OCI-LY7 (cell line): ENCODE measurements around the gene HOMER3. TPM values are rescaled to one million over a fixed set of nuclear protein-coding genes. Genes with fewer than 3 reads are reported as not detected.

Experiments
- BruUV-seq: library from RNA; stranded (reverse); fragments of 400-500 nt; replicated peaks from 2 replicates; lab custom pipeline; 2021; lab: Mats Ljungman, UMichigan
- CTCF ChIA-PET: fragments of 300-600 bp; sonication (Branson Sonifier 250); formaldehyde crosslinking; loops from one replicate; lab custom pipeline; 2022; ENCODE audit warnings: antibody characterized with exemption; ENCODE audit not compliant: unreplicated experiment; lab: Charles Lee
- POLR2A ChIA-PET: fragments of 300-600 bp; sonication (Branson Sonifier 250); formaldehyde crosslinking; loops from one replicate; lab custom pipeline; 2022; ENCODE audit warnings: antibody characterized with exemption; lab: Charles Lee
- DNase-seq: peaks from one replicate; pipeline ENCODE4 v3.0.0-alpha.2; 2015; ENCODE audit warnings: low spot score
- H2AFZ ChIP-seq: fragments of 200-600 bp; sonication (generic), shearing (Covaris generic); 2 replicates; pipeline ENCODE4 v1.6.1; 2014; ENCODE audit warnings: mild to moderate bottlenecking, antibody characterized with exemption, low read length, moderate library complexity
- H3K27ac ChIP-seq: fragments of 200-600 bp; sonication (generic); 2 replicates; pipeline ENCODE4 v1.5.1; 2014; ENCODE audit warnings: mixed run types, low read depth, mild to moderate bottlenecking, moderate library complexity, low read length, inconsistent platforms; ENCODE audit not compliant: poor library complexity, severe bottlenecking
- H3K36me3 ChIP-seq: fragments of 200-600 bp; sonication (generic); 2 replicates; pipeline ENCODE4 v1.6.1; 2014; ENCODE audit warnings: mild to moderate bottlenecking, antibody characterized with exemption, low read length, moderate library complexity, mixed read lengths; ENCODE audit not compliant: insufficient read depth
- H3K4me1 ChIP-seq: fragments of 200-600 bp; sonication (generic); 2 replicates; pipeline ENCODE4 v1.5.1; 2014; ENCODE audit warnings: mild to moderate bottlenecking, low read length; ENCODE audit not compliant: insufficient read depth, poor library complexity, severe bottlenecking
- H3K4me2 ChIP-seq: fragments of 200-600 bp; sonication (generic); 2 replicates; pipeline ENCODE4 v1.6.1; 2014; ENCODE audit warnings: mild to moderate bottlenecking, low read length
- H3K4me3 ChIP-seq: fragments of 200-600 bp; sonication (generic); 2 replicates; pipeline ENCODE4 v1.5.1; 2014; ENCODE audit warnings: mild to moderate bottlenecking, low read depth, low read length; ENCODE audit not compliant: poor library complexity, severe bottlenecking
- H3K79me2 ChIP-seq: fragments of 200-600 bp; sonication (generic); 2 replicates; pipeline ENCODE4 v1.6.1; 2016; ENCODE audit warnings: low read depth, mild to moderate bottlenecking, low read length, moderate library complexity, mixed read lengths; ENCODE audit not compliant: insufficient read depth
- H3K9me2 ChIP-seq: fragments of 200-600 bp; sonication (generic); 2 replicates; pipeline ENCODE4 v1.6.1; 2016; ENCODE audit warnings: mild to moderate bottlenecking, low read length, mixed read lengths; ENCODE audit not compliant: insufficient read depth
- H3K9me3 ChIP-seq: fragments of 200-600 bp; sonication (generic); 2 replicates; pipeline ENCODE4 v1.6.1; 2014; ENCODE audit warnings: mild to moderate bottlenecking, mixed run types, low read length, mixed read lengths
- H4K20me1 ChIP-seq: fragments of 200-600 bp; sonication (generic); 2 replicates; pipeline ENCODE4 v1.6.1; 2014; ENCODE audit warnings: mild to moderate bottlenecking, antibody characterized with exemption, low read length, moderate library complexity, mixed read lengths; ENCODE audit not compliant: insufficient read depth
- CTCF ChIP-seq: fragments of 200-600 bp; sonication (generic); conservative IDR thresholded peaks from 2 replicates; pipeline ENCODE4 v1.5.1; 2014; ENCODE audit warnings: mild to moderate bottlenecking, antibody characterized with exemption, low read length, moderate library complexity, mixed read lengths
- EZH2phosphoT487 ChIP-seq: fragments of 200-600 bp; sonication (generic); IDR thresholded peaks from 2 replicates; pipeline ENCODE4 v1.6.1; 2018; ENCODE audit warnings: low read depth, borderline replicate concordance, mild to moderate bottlenecking, mixed run types, antibody characterized with exemption, low read length, moderate library complexity, mixed read lengths
- intact Hi-C: fragments of 100-400 bp; cut with micrococcal nuclease; formaldehyde crosslinking; loops from one replicate; pipeline ENCODE4 v1.10.0; 2022; ENCODE audit not compliant: unreplicated experiment
- total RNA-seq, 2 experiments: library from RNA; depleted of rRNA in 1 of 2; stranded (reverse); fragments of >200 nt in 1 of 2; shearing (Covaris generic) in 1 of 2; gene quantifications; 2 replicates each; pipeline ENCODE4 v1.2.3, GENCODE V29; 2014 to 2022

HOMER3 gene
- total RNA-seq, 2 experiments from 2014 or later, result 15.5 to 16.1 TPM

- ChIA-PET POLR2A (no interaction called here), CTCF (interaction anchor here (0.5 kb wide), 1 partner anchor 98 kb away, joined by 9 read pairs; no protein-coding TSS in a partner anchor)
- Histone ChIP-seq H3K4me3 (no peak overlapping the region), H3K9me2 (no peaks in the 10 kb centered on the region), H3K27ac (no peak overlapping the region), H3K79me2 (no peaks in the 10 kb centered on the region), H2AFZ (no peak overlapping the region), H4K20me1 (no peaks in the 10 kb centered on the region), H3K4me2 (no peak overlapping the region), H3K4me1 (no peaks in the 10 kb centered on the region), H3K36me3 (peaks cover 33% of the 10 kb centered on the region), H3K9me3 (no peaks in the 10 kb centered on the region)
- TF ChIP-seq CTCF (no peak), EZH2phosphoT487 (no peak)
- DNase-seq, result no peak
- BruUV-seq, result no TSS peak
- intact Hi-C loops, result loop anchor here (5.0 kb wide), 1 partner anchor 47 kb away; the partner anchor contains the start of gene HOMER3
Measured at GRCh38 chr19:18989316-18989715, 48.3 kb upstream of the HOMER3 start.

- H3K9me3 ChIP-seq, result no peaks in the 10 kb centered on the region
- H3K4me3 ChIP-seq, result no peak overlapping the region
- BruUV-seq, result no TSS peak
- H3K9me2 ChIP-seq, result no peaks in the 10 kb centered on the region
- no peaks in the 10 kb centered on the region for H3K79me2 ChIP-seq
- H2AFZ ChIP-seq, result no peak overlapping the region
- no peak for TF ChIP-seq CTCF
- no peak for TF ChIP-seq EZH2phosphoT487
- no peak for DNase-seq
- intact Hi-C loops, result loop anchor here (2.0 to 5.0 kb wide), 2 partner anchors 45 to 93 kb away; partner anchors contain the start of gene HOMER3
- POLR2A ChIA-PET, result interaction anchor here (0.6 to 1.6 kb wide), 3 partner anchors 10 to 68 kb away, joined by 3 to 8 read pairs (median 3); partner anchors contain the start of genes COPE and DDX49
- H3K36me3 ChIP-seq, result peaks cover 14% of the 10 kb centered on the region
- H3K27ac ChIP-seq, result no peak overlapping the region
- no peaks in the 10 kb centered on the region for H3K4me1 ChIP-seq
- CTCF ChIA-PET, result interaction anchor here (0.5 to 0.6 kb wide), 2 partner anchors 60 to 90 kb away, joined by 3 read pairs; no protein-coding TSS in a partner anchor
- H3K4me2 ChIP-seq, result no peak overlapping the region
- H4K20me1 ChIP-seq, result no peaks in the 10 kb centered on the region
Measured at GRCh38 chr19:18987456-18987855, 46.4 kb upstream of the HOMER3 start.

DNA sequence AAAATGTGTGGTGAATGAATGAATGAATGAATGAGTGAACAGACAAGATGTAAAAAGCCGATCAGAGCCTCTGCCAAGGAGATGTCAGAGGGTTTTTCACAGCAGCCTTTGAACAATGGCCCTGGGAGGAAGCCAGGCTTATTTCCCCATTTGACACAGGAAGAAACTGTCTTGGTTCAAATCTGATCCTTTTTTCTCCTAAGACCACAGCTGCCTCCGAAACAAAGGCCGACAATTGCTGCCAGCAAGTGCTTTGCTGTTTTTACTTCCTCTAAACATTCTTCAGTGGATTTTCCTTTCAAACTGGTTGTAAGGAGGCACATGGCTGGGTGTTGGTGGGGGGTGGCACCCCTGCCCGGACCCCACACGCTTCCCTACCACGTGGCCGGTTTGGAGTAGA is 44.2 kb upstream of the HOMER3 start:
- 0 out of 2 replicates have a peak overlapping the region, but pooled peaks have one; percentile 33 for H2AFZ ChIP-seq
- H3K4me1 ChIP-seq, result no peaks in the 10 kb centered on the region
- DNase-seq, result no peak
- no peaks in the 10 kb centered on the region for H4K20me1 ChIP-seq
- H3K79me2 ChIP-seq, result no peaks in the 10 kb centered on the region
- CTCF ChIA-PET, result no interaction called here
- intact Hi-C loops, result loop anchor here (5.0 kb wide), 1 partner anchor 43 kb away; the partner anchor contains the start of gene HOMER3
- TF ChIP-seq CTCF, result no peak
- TF ChIP-seq EZH2phosphoT487, result no peak
- H3K4me2 ChIP-seq, result no peak overlapping the region
- POLR2A ChIA-PET, result interaction anchor here (0.7 kb wide), 1 partner anchor 135 kb away, joined by 3 read pairs; no protein-coding TSS in a partner anchor
- H3K9me3 ChIP-seq, result no peaks in the 10 kb centered on the region
- H3K27ac ChIP-seq, result no peak overlapping the region
- BruUV-seq, result no TSS peak
- H3K9me2 ChIP-seq, result no peaks in the 10 kb centered on the region
- no peaks in the 10 kb centered on the region for H3K36me3 ChIP-seq
- no peak overlapping the region for H3K4me3 ChIP-seq
